T47D (cell line): ENCODE data around the gene ZNF70.
"Not testable (repeated sequence)": the region's sequence is repeated elsewhere in the genome, so short reads cannot be mapped to it uniquely, and the experiment has no call there.

Experiments
- DNase-seq, 2 experiments: peaks; one replicate each; pipeline versions ENCODE4 v3.0.0 to v3.0.0-alpha.2; 2011 to 2012; ENCODE audit warnings: low read depth in 1 of 2, low spot score in 1 of 2
- JUND ChIP-seq: IDR thresholded peaks from 2 replicates; pipeline ENCODE4 v1.6.1; 2012; ENCODE audit warnings: low read depth
- in situ Hi-C: cut with HindIII; loops from 2 replicates; pipeline ENCODE4 v1.10.0; 2016; ENCODE audit warnings: low sequenced_read_pairs, low pct_unique_long_range_greater_than_20kb

ZNF70 gene

GRCh38 chr22:23750367-23750713 is 572 bp downstream of the ZNF70 start:
- in situ Hi-C loops, result no loop called here
- TF ChIP-seq JUND, result no peak
- no peak for DNase-seq

GRCh38 chr22:23749841-23750301 is 1.0 kb downstream of the ZNF70 start:
- no peak for DNase-seq
- in situ Hi-C loops, result no loop called here
- no peak for TF ChIP-seq JUND

- in situ Hi-C loops, result no loop called here
- DNase-seq, result no peak
- TF ChIP-seq JUND, result no peak
Observed at GRCh38 chr22:23745791-23746190, 5.1 kb downstream of the ZNF70 start.

GRCh38 chr22:23744485-23744884 is 6.4 kb downstream of the ZNF70 start:
- no peak for DNase-seq
- no peak for TF ChIP-seq JUND
- in situ Hi-C loops, result no loop called here

GRCh38 chr22:23744001-23744400 is 6.9 kb downstream of the ZNF70 start:
- in situ Hi-C loops, result no loop called here
- no peak for DNase-seq
- no peak for TF ChIP-seq JUND

GRCh38 chr22:23743303-23743705 is 7.6 kb downstream of the ZNF70 start:
- TF ChIP-seq JUND, result no peak
- in situ Hi-C loops, result no loop called here
- DNase-seq, result no peak

- no peak for DNase-seq
- in situ Hi-C loops, result no loop called here
- TF ChIP-seq JUND, result no peak
Observed at GRCh38 chr22:23742505-23743264, 8.2 kb downstream of the ZNF70 start.

- no peak for DNase-seq
- in situ Hi-C loops, result no loop called here
- TF ChIP-seq JUND, result no peak
Observed at GRCh38 chr22:23737696-23738095, 13.2 kb downstream of the ZNF70 start.

- DNase-seq, in situ Hi-C loops: not testable (repeated sequence)
Observed at GRCh38 chr22:23728108-23728507, 22.8 kb downstream of the ZNF70 start.

GRCh38 chr22:23722724-23723123 is 28.2 kb downstream of the ZNF70 start:
- TF ChIP-seq JUND, result no peak
- DNase-seq, result no peak
- in situ Hi-C loops, result no loop called here

- TF ChIP-seq JUND, result no peak
- DNase-seq, result no peak
- in situ Hi-C loops, result no loop called here
Observed at GRCh38 chr22:23722160-23722559, 28.8 kb downstream of the ZNF70 start.

- TF ChIP-seq JUND, result no peak
- no peak for DNase-seq
- in situ Hi-C loops, result no loop called here
Observed at GRCh38 chr22:23720855-23721254, 30.1 kb downstream of the ZNF70 start.

- in situ Hi-C loops, result no loop called here
- TF ChIP-seq JUND, result no peak
- peak in 1 of 2 experiments; percentile 39 for DNase-seq
Observed at GRCh38 chr22:23718371-23719165, 32.3 kb downstream of the ZNF70 start.
